ENCODE measurements around the gene GREB1L. TPM values are rescaled to one million over a fixed set of nuclear protein-coding genes. Genes with fewer than 3 reads are reported as not detected.

GREB1L gene
- total RNA-seq, 1 donor from 2014 or later = 0.98 TPM

- Histone ChIP-seq H3K4me3 (no peak overlapping the region), H3K27me3 (no peaks in the 10 kb centered on the region), H3K9me3 (no peaks in the 10 kb centered on the region), H3K4me1 (no peaks in the 10 kb centered on the region), H3K27ac (no peak overlapping the region), H3K36me3 (no peaks in the 10 kb centered on the region)
- TF ChIP-seq POLR2A (IDR thresholded peaks at IDR 0.05) (no peak), POLR2AphosphoS5 (IDR thresholded peaks at IDR 0.05; ENCODE audit: insufficient read depth in 1 of 2, low read depth in 1 of 2) (no peak), CTCF (IDR thresholded peaks at IDR 0.05) (no peak)
- intact Hi-C loops (cut with DNase I) = no loop called here
- no peak for DNase-seq (ENCODE audit: extremely low spot score in 2 of 2)
Observed at GRCh38 chr18:21344860-21345259, 102.8 kb downstream of the GREB1L start.

- no peak for DNase-seq (ENCODE audit: extremely low spot score in 2 of 2)
- Histone ChIP-seq H3K36me3 (no peaks in the 10 kb centered on the region), H3K27ac (no peak overlapping the region), H3K4me3 (no peak overlapping the region), H3K4me1 (no peaks in the 10 kb centered on the region), H3K27me3 (no peaks in the 10 kb centered on the region), H3K9me3 (no peaks in the 10 kb centered on the region)
- intact Hi-C loops (cut with DNase I) = no loop called here
- TF ChIP-seq CTCF (IDR thresholded peaks at IDR 0.05) (no peak), POLR2AphosphoS5 (IDR thresholded peaks at IDR 0.05; ENCODE audit: insufficient read depth in 1 of 2, low read depth in 1 of 2) (no peak), POLR2A (IDR thresholded peaks at IDR 0.05) (no peak)
Observed at GRCh38 chr18:21345840-21346239, 103.8 kb downstream of the GREB1L start.

GRCh38 chr18:21359746-21360145 lies 117.7 kb downstream of the GREB1L start:
- no peak overlapping the region for H3K27ac ChIP-seq
- H3K9me3 ChIP-seq = no peaks in the 10 kb centered on the region
- no peak for TF ChIP-seq POLR2A (IDR thresholded peaks at IDR 0.05)
- no peak for TF ChIP-seq POLR2AphosphoS5 (IDR thresholded peaks at IDR 0.05; ENCODE audit: insufficient read depth in 1 of 2, low read depth in 1 of 2)
- no peak for TF ChIP-seq CTCF (IDR thresholded peaks at IDR 0.05)
- intact Hi-C loops (cut with DNase I) = no loop called here
- no peak overlapping the region for H3K4me3 ChIP-seq
- H3K27me3 ChIP-seq = no peaks in the 10 kb centered on the region
- DNase-seq (ENCODE audit: extremely low spot score in 2 of 2) = no peak
- no peaks in the 10 kb centered on the region for H3K4me1 ChIP-seq
- H3K36me3 ChIP-seq = no peaks in the 10 kb centered on the region

DNA sequence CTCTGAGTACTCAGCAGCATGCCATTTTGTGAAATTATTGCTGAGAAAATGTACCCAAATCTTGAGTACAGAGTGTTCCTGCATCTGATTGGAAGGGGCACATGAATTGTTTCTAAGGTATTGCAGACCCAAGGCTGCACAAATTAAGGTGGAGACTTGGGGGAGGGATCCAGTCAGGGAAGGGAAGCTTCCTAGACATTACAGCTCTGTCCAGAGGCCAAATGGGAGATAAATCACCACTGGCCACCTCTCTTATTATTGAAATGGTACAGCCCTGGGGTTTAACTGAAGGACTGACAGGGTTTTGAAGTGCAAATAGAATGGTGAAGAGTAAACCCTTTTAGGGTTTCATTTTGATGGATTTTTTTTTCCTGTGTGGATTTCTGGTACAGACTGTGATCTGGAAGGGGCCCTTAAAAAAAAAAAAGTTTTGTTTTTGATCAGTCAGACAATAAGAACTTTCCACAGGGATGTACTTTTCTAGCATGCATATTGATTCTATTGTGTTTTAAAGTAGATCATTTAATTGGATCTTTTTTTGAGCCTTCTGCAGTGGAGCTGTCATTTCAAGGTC lies 119.4 kb downstream of the GREB1L start:
- H3K4me3 ChIP-seq = no peak overlapping the region
- no peaks in the 10 kb centered on the region for H3K36me3 ChIP-seq
- DNase-seq (ENCODE audit: extremely low spot score in 2 of 2) = no peak
- no peak overlapping the region for H3K27ac ChIP-seq
- no peaks in the 10 kb centered on the region for H3K27me3 ChIP-seq
- TF ChIP-seq CTCF (IDR thresholded peaks at IDR 0.05) (no peak), POLR2AphosphoS5 (IDR thresholded peaks at IDR 0.05; ENCODE audit: insufficient read depth in 1 of 2, low read depth in 1 of 2) (no peak), POLR2A (IDR thresholded peaks at IDR 0.05) (no peak)
- no peaks in the 10 kb centered on the region for H3K9me3 ChIP-seq
- no peaks in the 10 kb centered on the region for H3K4me1 ChIP-seq
- intact Hi-C loops (cut with DNase I) = no loop called here

- TF ChIP-seq POLR2AphosphoS5 (IDR thresholded peaks at IDR 0.05; ENCODE audit: insufficient read depth in 1 of 2, low read depth in 1 of 2) = no peak
- no peak for TF ChIP-seq POLR2A (IDR thresholded peaks at IDR 0.05)
- TF ChIP-seq CTCF (IDR thresholded peaks at IDR 0.05) = no peak
- Histone ChIP-seq H3K4me3 (no peak overlapping the region), H3K4me1 (no peaks in the 10 kb centered on the region), H3K36me3 (no peaks in the 10 kb centered on the region), H3K27ac (no peak overlapping the region), H3K9me3 (no peaks in the 10 kb centered on the region), H3K27me3 (no peaks in the 10 kb centered on the region)
- DNase-seq (ENCODE audit: extremely low spot score in 2 of 2) = no peak
- intact Hi-C loops (cut with DNase I) = no loop called here
Observed at GRCh38 chr18:21362831-21363230, 120.8 kb downstream of the GREB1L start.

Data from vagina (tissue), 2 donors.